WTC11 (cell line): ENCODE measurements around the gene CLIC3. TPM values are rescaled to one million over a fixed set of nuclear protein-coding genes. Genes with fewer than 3 reads are reported as not detected.

ENCODE experiments used
- ATAC-seq: fragments of 200-7000 bp; cut with Tn5 transposase; 2 replicates; pipeline ENCODE4 v1.10.0; 2021; ENCODE audit warnings: mild to moderate bottlenecking, moderate library complexity
- CTCF ChIA-PET: fragments of 300-600 bp; sonication (Branson Sonifier 250); formaldehyde crosslinking; loops from one replicate; lab custom pipeline; 2021; ENCODE audit warnings: antibody characterized with exemption; lab: Charles Lee
- POLR2A ChIA-PET: fragments of 350-600 bp; sonication (Branson Sonifier 250); formaldehyde crosslinking; loops from one replicate; lab custom pipeline; 2021; ENCODE audit warnings: antibody characterized with exemption; lab: Charles Lee
- DNase-seq: peaks from one replicate; pipeline ENCODE4 v3.0.0; 2021; ENCODE audit warnings: low spot score
- H3K27ac Mint-ChIP-seq: 2 replicates; pipeline ENCODE4 v1.8.0; 2021; ENCODE audit warnings: mixed read lengths
- H3K27me3 Mint-ChIP-seq: 2 replicates; pipeline ENCODE4 v1.8.0; 2021; ENCODE audit warnings: low read depth, mild to moderate bottlenecking, moderate library complexity, mixed read lengths
- H3K36me3 Mint-ChIP-seq: 2 replicates; pipeline ENCODE4 v1.8.0; 2021; ENCODE audit warnings: mixed read lengths
- H3K4me1 Mint-ChIP-seq: 2 replicates; pipeline ENCODE4 v1.8.0; 2022; ENCODE audit warnings: mixed read lengths
- H3K4me3 Mint-ChIP-seq: 2 replicates; pipeline ENCODE4 v1.8.0; 2021; ENCODE audit warnings: mild to moderate bottlenecking, moderate library complexity, mixed read lengths
- H3K9me3 Mint-ChIP-seq: 2 replicates; pipeline ENCODE4 v1.8.0; 2021; ENCODE audit warnings: mixed read lengths
- ATF3 ChIP-seq: sonication (generic); formaldehyde crosslinking; conservative IDR thresholded peaks from 2 replicates; pipeline ENCODE4 v1.8.1; 2022; ENCODE audit warnings: mild to moderate bottlenecking, missing genetic modification reagents
- CDX4 ChIP-seq: fragments of 250-450 bp; sonication (Bioruptor Pico); IDR thresholded peaks from 2 replicates; pipeline ENCODE4 v1.9.0; 2021; ENCODE audit warnings: moderate library complexity, mild to moderate bottlenecking, inconsistent platforms, borderline replicate concordance
- CREM ChIP-seq: sonication (generic); formaldehyde crosslinking; IDR thresholded peaks from 2 replicates; pipeline ENCODE4 v1.8.1; 2022; ENCODE audit warnings: mild to moderate bottlenecking, missing genetic modification reagents, moderate library complexity
- ERG ChIP-seq: fragments of 250-450 bp; sonication (Bioruptor Pico); IDR thresholded peaks from 2 replicates; pipeline ENCODE4 v1.8.0; 2021; ENCODE audit warnings: mild to moderate bottlenecking
- FOXP1 ChIP-seq: sonication (generic); formaldehyde crosslinking; IDR thresholded peaks from 2 replicates; pipeline ENCODE4 v1.8.0; 2022; ENCODE audit warnings: missing genetic modification reagents, mild to moderate bottlenecking, moderate library complexity, borderline replicate concordance
- GABPB1 ChIP-seq: sonication (generic); formaldehyde crosslinking; IDR thresholded peaks from 2 replicates; pipeline ENCODE4 v1.8.1; 2023; ENCODE audit warnings: mild to moderate bottlenecking, missing genetic modification reagents
- JAZF1 ChIP-seq: fragments of 250-450 bp; sonication (Bioruptor Pico); IDR thresholded peaks from 2 replicates; pipeline ENCODE4 v1.9.0; 2021; ENCODE audit warnings: moderate library complexity, mild to moderate bottlenecking, inconsistent platforms
- MLX ChIP-seq: sonication (generic); formaldehyde crosslinking; IDR thresholded peaks from 2 replicates; pipeline ENCODE4 v1.8.1; 2023; ENCODE audit warnings: mild to moderate bottlenecking, missing genetic modification reagents, moderate library complexity
- MXD4 ChIP-seq: fragments of 250-450 bp; sonication (Bioruptor Pico); IDR thresholded peaks from 2 replicates; pipeline ENCODE4 v1.8.0; 2021; ENCODE audit warnings: mild to moderate bottlenecking, moderate library complexity, borderline replicate concordance
- MYBL2 ChIP-seq: sonication (generic); formaldehyde crosslinking; IDR thresholded peaks from 2 replicates; pipeline ENCODE4 v1.8.1; 2023; ENCODE audit warnings: mild to moderate bottlenecking, moderate library complexity, missing genetic modification reagents
- NFYB ChIP-seq: sonication (generic); formaldehyde crosslinking; conservative IDR thresholded peaks from 2 replicates; pipeline ENCODE4 v1.8.0; 2022; ENCODE audit warnings: low read depth, missing genetic modification reagents
- NR3C1 ChIP-seq: sonication (generic); formaldehyde crosslinking; conservative IDR thresholded peaks from 2 replicates; pipeline ENCODE4 v1.8.1; 2023; ENCODE audit warnings: low read depth, mild to moderate bottlenecking, missing genetic modification reagents
- RORB ChIP-seq: fragments of 250-450 bp; sonication (Bioruptor Pico); IDR thresholded peaks from 2 replicates; pipeline ENCODE4 v1.9.0; 2021; ENCODE audit warnings: mild to moderate bottlenecking
- TCF7 ChIP-seq: sonication (generic); formaldehyde crosslinking; IDR thresholded peaks from 2 replicates; pipeline ENCODE4 v1.8.0; 2022; ENCODE audit warnings: mild to moderate bottlenecking, low read depth, missing genetic modification reagents, moderate library complexity
- ZMAT4 ChIP-seq: fragments of 250-450 bp; sonication (Bioruptor Pico); IDR thresholded peaks from 2 replicates; pipeline ENCODE4 v1.9.0; 2021; ENCODE audit warnings: mild to moderate bottlenecking
- ZNF121 ChIP-seq: sonication (generic); formaldehyde crosslinking; IDR thresholded peaks from 2 replicates; pipeline ENCODE4 v1.8.0; 2023; ENCODE audit warnings: missing genetic modification reagents
- ZNF425 ChIP-seq: fragments of 250-450 bp; sonication (Bioruptor Pico); conservative IDR thresholded peaks from 2 replicates; pipeline ENCODE4 v1.9.0; 2021; ENCODE audit warnings: mild to moderate bottlenecking
- ZNF512 ChIP-seq: sonication (generic); formaldehyde crosslinking; IDR thresholded peaks from 2 replicates; pipeline ENCODE4 v1.8.1; 2022; ENCODE audit warnings: missing genetic modification reagents, borderline replicate concordance
- ZNF671 ChIP-seq: fragments of 250-450 bp; sonication (Bioruptor Pico); IDR thresholded peaks from 2 replicates; pipeline ENCODE4 v1.8.0; 2021; ENCODE audit warnings: mild to moderate bottlenecking
- total RNA-seq: library from RNA; stranded (reverse); gene quantifications from 3 replicates; pipeline ENCODE4 v1.2.3, GENCODE V29; 2021

The CLIC3 gene
- total RNA-seq, 1 experiment from 2014 or later = 0.31 TPM

GRCh38 chr9:137009938-137010732 is 13.8 kb upstream of the CLIC3 start:
- TF ChIP-seq ZNF671 (no peak), ZNF121 (CRISPR knock-in tag) (no peak), CDX4 (CRISPR knock-in tag) (no peak), MLX (CRISPR knock-in tag) (no peak), NR3C1 (CRISPR knock-in tag) (no peak), NFYB (CRISPR knock-in tag) (no peak), ZMAT4 (CRISPR knock-in tag) (no peak), MXD4 (CRISPR knock-in tag) (no peak)
- DNase-seq (no peak), ATAC-seq (no peak)
- H3K4me3 Mint-ChIP-seq = no peak overlapping the region
- ChIA-PET CTCF (interaction anchor here (0.6 to 2.3 kb wide), 7 partner anchors 19 to 593 kb away, joined by 3 to 10 read pairs (median 4); partner anchors contain the start of gene ABCA2), POLR2A (interaction anchor here (1.0 kb wide), 1 partner anchor 10 kb away, joined by 3 read pairs; no protein-coding TSS in a partner anchor)
- H3K36me3 Mint-ChIP-seq = no peaks in the 10 kb centered on the region
- peaks cover 1% of the 10 kb centered on the region; the same call in 1 of the 2 replicates for H3K27me3 Mint-ChIP-seq
- no peak overlapping the region for H3K27ac Mint-ChIP-seq
- peaks cover under 1% of the 10 kb centered on the region; the same call in 1 of the 2 replicates for H3K9me3 Mint-ChIP-seq
- H3K4me1 Mint-ChIP-seq = no peaks in the 10 kb centered on the region

- peaks cover 8% of the 10 kb centered on the region for H3K9me3 Mint-ChIP-seq
- CTCF ChIA-PET = interaction anchor here (0.6 to 1.4 kb wide), 4 partner anchors 26 to 61 kb away, joined by 3 to 6 read pairs (median 4); no protein-coding TSS in a partner anchor
- H3K27ac Mint-ChIP-seq = no peak overlapping the region
- no peak overlapping the region for H3K4me3 Mint-ChIP-seq
- TF ChIP-seq GABPB1 (no peak), MYBL2 (CRISPR knock-in tag) (no peak), FOXP1 (CRISPR knock-in tag) (no peak), ZMAT4 (CRISPR knock-in tag) (no peak), ZNF425 (CRISPR knock-in tag) (no peak), ZNF512 (CRISPR knock-in tag) (no peak), JAZF1 (CRISPR knock-in tag) (no peak), ERG (no peak), CREM (no peak), RORB (CRISPR knock-in tag) (no peak), ATF3 (CRISPR knock-in tag) (no peak), TCF7 (CRISPR knock-in tag) (no peak)
- no peak for DNase-seq
- ATAC-seq = no peak
- no peaks in the 10 kb centered on the region for H3K4me1 Mint-ChIP-seq
- H3K27me3 Mint-ChIP-seq = peaks cover 6% of the 10 kb centered on the region; the same call in 1 of the 2 replicates
- POLR2A ChIA-PET = interaction anchor here (1.0 kb wide), 1 partner anchor 9 kb away, joined by 3 read pairs; no protein-coding TSS in a partner anchor
- H3K36me3 Mint-ChIP-seq = peaks cover 6% of the 10 kb centered on the region; the same call in 1 of the 2 replicates
These were observed 12.8 kb upstream of the CLIC3 start for GRCh38 chr9:137009217-137009616.
